ENCODE data around the gene IL19. TPM values are rescaled to one million over a fixed set of nuclear protein-coding genes. Genes with fewer than 3 reads are reported as not detected.

Gene IL19
- total and polyA plus RNA-seq, 2 of the 13 experiments (the other 11 are each of a cell fraction or from before 2014, with no cell fraction given), result not detected

DNA sequence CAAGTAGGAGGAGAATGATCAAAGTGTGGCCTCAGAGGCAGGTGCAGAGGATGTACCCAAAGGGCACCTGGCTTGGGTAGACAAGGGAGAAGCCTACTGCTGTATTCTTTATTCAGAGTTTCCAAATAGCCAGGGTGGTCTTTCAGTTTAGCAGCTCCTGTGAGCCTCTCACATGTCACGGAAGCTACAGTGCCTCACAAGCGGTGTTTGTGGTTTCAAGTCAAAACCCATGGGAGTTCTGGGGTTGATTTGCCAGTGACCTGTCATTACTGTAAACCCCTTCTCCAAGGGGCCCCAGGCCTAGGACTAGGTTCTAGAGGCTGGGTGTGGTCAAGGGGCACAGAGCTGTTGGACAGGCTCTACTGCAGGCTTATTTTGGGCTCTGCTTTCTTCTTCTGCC lies 11.9 kb downstream of the IL19 start:
- H3K27me3 ChIP-seq (ENCODE audit: control insufficient read depth in 1 of 2, insufficient read depth in 2 of 2, low read length in 2 of 2), result peaks cover 3 to 24% of the 10 kb centered on the region in 2 experiments; a peak in 2 of 5 replicates
- no peak overlapping the region for H3K4me3 ChIP-seq (replicated peaks in 1 of 3; ENCODE audit: insufficient read depth in 1 of 3, low read depth in 2 of 3, low read length in 3 of 3)
- no peaks in the 10 kb centered on the region for H3K79me2 ChIP-seq (ENCODE audit: insufficient read depth, low read length)
- H3K4me2 ChIP-seq (ENCODE audit: low read depth, low read length), result no peak overlapping the region
- ChIA-PET POLR2A (no interaction called here), CTCF (ENCODE audit: low intra/inter-chr PET ratio, low total read pairs) (no interaction called here)
- no peak for TF ChIP-seq ZNF747 (CRISPR knock-in tag; IDR thresholded peaks at IDR 0.05; ENCODE audit: borderline replicate concordance)
- no peak for TF ChIP-seq ZNF766 (CRISPR knock-in tag; IDR thresholded peaks at IDR 0.05; ENCODE audit: borderline replicate concordance)
- TF ChIP-seq NFE2L1 (CRISPR knock-in tag; IDR thresholded peaks at IDR 0.05; ENCODE audit: borderline replicate concordance), result no peak
- no peak for TF ChIP-seq ZFYVE20 (CRISPR knock-in tag; IDR thresholded peaks at IDR 0.05; ENCODE audit: borderline replicate concordance, low read depth)
- TF ChIP-seq GMEB2 (CRISPR knock-in tag; IDR thresholded peaks at IDR 0.05; ENCODE audit: low read depth), result no peak
- TF ChIP-seq ATF1 (CRISPR knock-in tag; IDR thresholded peaks at IDR 0.05), result no peak
- DNase-seq (ENCODE audit: low spot score), result no peak
- no peak overlapping the region for H2AFZ ChIP-seq (ENCODE audit: low read length)
- no peaks in the 10 kb centered on the region for H3K9me3 ChIP-seq (ENCODE audit: low read length)
- no peaks in the 10 kb centered on the region for H3K36me3 ChIP-seq (replicated peaks in 1 of 2; ENCODE audit: control insufficient read depth in 1 of 2, insufficient read depth in 2 of 2, low read length in 2 of 2)
- no peak overlapping the region for H3K27ac ChIP-seq (ENCODE audit: extremely low read length, insufficient read depth, low read length)
- ATAC-seq, result no peak
- intact Hi-C loops (cut with micrococcal nuclease; ENCODE audit: unreplicated experiment), result no loop called here
- in situ Hi-C loops (cut with HindIII; ENCODE audit: extremely low pct_ligation_motif_present, low pct_unique_long_range_greater_than_20kb), result no loop called here
- H4K20me1 ChIP-seq (ENCODE audit: insufficient read depth, low read length), result no peaks in the 10 kb centered on the region
- no peaks in the 10 kb centered on the region for H3K4me1 ChIP-seq (ENCODE audit: insufficient read depth, low read length)
- no TSS peak for BruUV-seq (replicated peaks)
- no peak for FAIRE-seq
- no peak overlapping the region for H3K9ac ChIP-seq (ENCODE audit: insufficient read depth, low read depth, low read length)
- 80% methylated on average over 1 of the region's 2 CpGs for WGBS (ENCODE audit: low lambda C conversion rate)

GRCh38 chr1:206783506-206783905 lies 12.9 kb downstream of the IL19 start:
- Histone ChIP-seq H3K9me3 (ENCODE audit: low read length) (no peaks in the 10 kb centered on the region), H3K27ac (ENCODE audit: extremely low read length, insufficient read depth, low read length) (no peak overlapping the region), H3K4me1 (ENCODE audit: insufficient read depth, low read length) (no peaks in the 10 kb centered on the region), H3K36me3 (replicated peaks in 1 of 2; ENCODE audit: control insufficient read depth in 1 of 2, insufficient read depth in 2 of 2, low read length in 2 of 2) (no peaks in the 10 kb centered on the region), H3K4me3 (replicated peaks in 1 of 3; ENCODE audit: insufficient read depth in 1 of 3, low read depth in 2 of 3, low read length in 3 of 3) (no peak overlapping the region), H3K27me3 (ENCODE audit: control insufficient read depth in 1 of 2, insufficient read depth in 2 of 2, low read length in 2 of 2) (peaks cover 3 to 23% of the 10 kb centered on the region in 2 experiments; a peak in 2 of 5 replicates), H3K9ac (ENCODE audit: insufficient read depth, low read depth, low read length) (no peak overlapping the region), H4K20me1 (ENCODE audit: insufficient read depth, low read length) (no peaks in the 10 kb centered on the region), H2AFZ (ENCODE audit: low read length) (no peak overlapping the region), H3K4me2 (ENCODE audit: low read depth, low read length) (no peak overlapping the region), H3K79me2 (ENCODE audit: insufficient read depth, low read length) (no peaks in the 10 kb centered on the region)
- CTCF ChIA-PET (ENCODE audit: low intra/inter-chr PET ratio, low total read pairs), result no interaction called here
- DNase-seq (ENCODE audit: low spot score), result no peak
- intact Hi-C loops (cut with micrococcal nuclease; ENCODE audit: unreplicated experiment), result no loop called here
- POLR2A ChIA-PET, result no interaction called here
- in situ Hi-C loops (cut with HindIII; ENCODE audit: extremely low pct_ligation_motif_present, low pct_unique_long_range_greater_than_20kb), result no loop called here
- TF ChIP-seq KLF16 (CRISPR knock-in tag; IDR thresholded peaks at IDR 0.05) (no peak), ZNF619 (CRISPR knock-in tag; IDR thresholded peaks at IDR 0.05) (no peak), ZFP37 (CRISPR knock-in tag; IDR thresholded peaks at IDR 0.05; ENCODE audit: borderline replicate concordance) (no peak), ZNF550 (CRISPR knock-in tag; IDR thresholded peaks at IDR 0.05; ENCODE audit: borderline replicate concordance) (no peak)
- FAIRE-seq, result no peak
- no peak for ATAC-seq
- 27% methylated on average over 7 of the region's 7 CpGs for WGBS (ENCODE audit: low lambda C conversion rate)
- BruUV-seq (replicated peaks), result no TSS peak
